ENCODE data around the gene ZNF397.

DNA sequence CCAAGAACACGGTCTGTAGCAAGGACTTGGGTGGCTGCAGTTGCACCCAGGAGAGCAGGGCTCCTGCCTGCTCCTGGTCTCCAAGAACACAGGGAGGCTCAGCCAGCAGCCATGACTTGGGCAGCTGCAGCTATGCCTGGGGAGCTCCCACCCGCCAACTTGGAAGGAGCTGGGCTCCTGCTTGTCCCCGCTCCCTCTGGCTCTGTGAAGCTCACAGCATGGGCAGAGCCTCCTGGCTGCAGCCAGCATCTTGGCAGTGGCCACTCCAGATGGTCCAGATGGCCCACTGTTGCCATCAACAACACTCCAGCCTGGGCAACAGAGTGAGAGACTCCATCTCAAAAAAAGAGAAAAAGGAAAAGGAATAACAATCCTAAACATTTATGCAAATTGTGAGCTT is 44.0 kb downstream of the ZNF397 start:
- TF ChIP-seq, protein P1, sequence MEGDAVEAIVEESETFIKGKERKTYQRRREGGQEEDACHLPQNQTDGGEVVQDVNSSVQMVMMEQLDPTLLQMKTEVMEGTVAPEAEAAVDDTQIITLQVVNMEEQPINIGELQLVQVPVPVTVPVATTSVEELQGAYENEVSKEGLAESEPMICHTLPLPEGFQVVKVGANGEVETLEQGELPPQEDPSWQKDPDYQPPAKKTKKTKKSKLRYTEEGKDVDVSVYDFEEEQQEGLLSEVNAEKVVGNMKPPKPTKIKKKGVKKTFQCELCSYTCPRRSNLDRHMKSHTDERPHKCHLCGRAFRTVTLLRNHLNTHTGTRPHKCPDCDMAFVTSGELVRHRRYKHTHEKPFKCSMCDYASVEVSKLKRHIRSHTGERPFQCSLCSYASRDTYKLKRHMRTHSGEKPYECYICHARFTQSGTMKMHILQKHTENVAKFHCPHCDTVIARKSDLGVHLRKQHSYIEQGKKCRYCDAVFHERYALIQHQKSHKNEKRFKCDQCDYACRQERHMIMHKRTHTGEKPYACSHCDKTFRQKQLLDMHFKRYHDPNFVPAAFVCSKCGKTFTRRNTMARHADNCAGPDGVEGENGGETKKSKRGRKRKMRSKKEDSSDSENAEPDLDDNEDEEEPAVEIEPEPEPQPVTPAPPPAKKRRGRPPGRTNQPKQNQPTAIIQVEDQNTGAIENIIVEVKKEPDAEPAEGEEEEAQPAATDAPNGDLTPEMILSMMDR (IDR thresholded peaks at IDR 0.05), result no peak
- no peak for TF ChIP-seq POLR2A (IDR thresholded peaks at IDR 0.05)

All from Peyer's patch (tissue), 4 donors.